Activated CD8-positive, alpha-beta T cell treated with anti-CD3 and anti-CD28 coated beads for 36 hours (primary cell): Measurements from ENCODE around the gene SCFD2. TPM values are rescaled to one million over a fixed set of nuclear protein-coding genes. Genes with fewer than 3 reads are reported as not detected.
"Not testable (repeated sequence)": the region's sequence is repeated elsewhere in the genome, so short reads cannot be mapped to it uniquely, and the experiment has no call there.

ENCODE experiments used
- ATAC-seq: fragments of 200-7000 bp; cut with Tn5 transposase; one replicate; pipeline ENCODE4 v1.10.0; 2021; ENCODE audit warnings: mild to moderate bottlenecking, moderate library complexity
- CTCF ChIA-PET: fragments of 350-600 bp; sonication (Branson Sonifier 250); formaldehyde crosslinking; loops from one replicate; lab custom pipeline; 2021; ENCODE audit warnings: antibody characterized with exemption; lab: Charles Lee
- POLR2A ChIA-PET: fragments of 350-600 bp; sonication (Branson Sonifier 250); formaldehyde crosslinking; loops from one replicate; lab custom pipeline; 2021; ENCODE audit warnings: antibody characterized with exemption; lab: Charles Lee
- DNase-seq: peaks from one replicate; pipeline ENCODE4 v3.0.0-alpha.2; 2020
- H3K27ac Mint-ChIP-seq: one replicate; pipeline ENCODE4 v1.8.0; 2021; ENCODE audit warnings: mild to moderate bottlenecking, mixed read lengths
- H3K27me3 Mint-ChIP-seq: one replicate; pipeline ENCODE4 v1.8.0; 2021; ENCODE audit warnings: mixed read lengths
- H3K36me3 Mint-ChIP-seq: one replicate; pipeline ENCODE4 v1.8.0; 2021; ENCODE audit warnings: low read depth, mixed read lengths
- H3K4me1 Mint-ChIP-seq: one replicate; pipeline ENCODE4 v1.8.0; 2021; ENCODE audit warnings: low read depth, mixed read lengths
- H3K4me3 Mint-ChIP-seq: one replicate; pipeline ENCODE4 v1.8.0; 2021; ENCODE audit warnings: mild to moderate bottlenecking, moderate library complexity, mixed read lengths
- H3K9me3 Mint-ChIP-seq: one replicate; pipeline ENCODE4 v1.8.0; 2021; ENCODE audit warnings: mixed read lengths
- CTCF ChIP-seq: fragments of 200-600 bp; IDR thresholded peaks from one replicate; pipeline ENCODE4 v1.8.0; 2022; ENCODE audit warnings: antibody characterized with exemption, mild to moderate bottlenecking
- intact Hi-C: fragments of 100-400 bp; cut with micrococcal nuclease; formaldehyde crosslinking; loops from one replicate; pipeline ENCODE4 v1.10.0; 2022
- total RNA-seq, 2 experiments: library from RNA; stranded (reverse); gene quantifications; one replicate each; pipeline ENCODE4 v1.2.3, GENCODE V29; 2021

SCFD2 gene
- total RNA-seq, 2 experiments from 2014 or later = 21.4 to 22.1 TPM

GRCh38 chr4:53185869-53186585 is 179.8 kb downstream of the SCFD2 start:
- Mint-ChIP-seq H3K4me3 (no peak overlapping the region), H3K27ac (no peak overlapping the region), H3K36me3 (peaks cover 23% of the 10 kb centered on the region), H3K4me1 (no peaks in the 10 kb centered on the region), H3K9me3 (peaks cover 2% of the 10 kb centered on the region), H3K27me3 (no peaks in the 10 kb centered on the region)
- no peak for DNase-seq
- intact Hi-C loops = no loop called here
- ChIA-PET POLR2A (no interaction called here), CTCF (no interaction called here)
- no peak for ATAC-seq
- TF ChIP-seq CTCF = no peak

DNA sequence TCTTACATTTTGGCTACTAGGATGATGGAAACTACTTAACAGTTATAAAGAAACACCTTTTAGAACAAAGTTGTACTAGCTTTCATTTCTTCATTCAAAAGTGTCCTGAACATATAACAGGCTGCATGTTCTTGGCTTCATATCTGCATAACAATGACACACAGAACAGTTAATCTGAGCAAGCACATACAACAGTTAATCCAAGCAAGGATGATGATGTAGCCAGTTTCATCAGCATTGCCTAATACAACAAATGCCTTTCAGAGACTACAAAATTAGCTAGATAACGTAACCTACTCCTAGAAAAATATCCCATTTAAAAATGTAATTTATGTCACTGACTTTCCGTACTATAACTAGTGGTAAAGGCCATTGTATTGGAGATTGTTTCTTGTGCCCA is 182.1 kb downstream of the SCFD2 start:
- ATAC-seq (no peak), DNase-seq (no peak)
- POLR2A ChIA-PET = no interaction called here
- TF ChIP-seq CTCF = no peak
- intact Hi-C loops = no loop called here
- Mint-ChIP-seq H3K27ac (no peak overlapping the region), H3K36me3 (peaks cover 45% of the 10 kb centered on the region), H3K27me3 (no peaks in the 10 kb centered on the region), H3K9me3 (peaks cover 16% of the 10 kb centered on the region), H3K4me1 (no peaks in the 10 kb centered on the region), H3K4me3 (no peak overlapping the region)
- CTCF ChIA-PET = no interaction called here

DNA sequence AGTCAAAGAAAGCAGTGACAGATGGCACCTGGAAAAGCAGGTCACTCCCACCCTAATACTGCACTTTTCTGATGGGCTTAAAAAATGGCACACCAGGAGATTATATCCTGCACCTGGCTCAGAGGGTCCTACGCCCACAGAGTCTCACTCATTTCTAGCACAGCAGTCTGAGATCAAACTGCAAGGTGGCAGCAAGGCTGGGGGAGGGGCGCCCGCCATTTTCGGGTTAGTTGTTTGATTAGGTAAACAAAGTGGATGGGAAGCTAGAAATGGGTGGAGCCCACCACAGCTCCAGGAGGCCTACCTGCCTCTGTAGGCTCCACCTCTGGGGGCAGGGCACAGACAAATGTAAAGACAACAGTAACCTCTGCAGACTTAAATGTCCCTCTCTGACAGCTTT is 188.1 kb downstream of the SCFD2 start:
- Mint-ChIP-seq H3K9me3 (peaks cover 27% of the 10 kb centered on the region), H3K36me3 (peaks cover 62% of the 10 kb centered on the region), H3K4me1 (peaks cover 18% of the 10 kb centered on the region)
- H3K27me3 Mint-ChIP-seq, DNase-seq, H3K27ac Mint-ChIP-seq, H3K4me3 Mint-ChIP-seq, ATAC-seq, intact Hi-C loops, POLR2A ChIA-PET: not testable (repeated sequence)
- CTCF ChIA-PET = interaction anchor here (1.1 kb wide), 1 partner anchor 163 kb away, joined by 3 read pairs; no protein-coding TSS in a partner anchor

DNA sequence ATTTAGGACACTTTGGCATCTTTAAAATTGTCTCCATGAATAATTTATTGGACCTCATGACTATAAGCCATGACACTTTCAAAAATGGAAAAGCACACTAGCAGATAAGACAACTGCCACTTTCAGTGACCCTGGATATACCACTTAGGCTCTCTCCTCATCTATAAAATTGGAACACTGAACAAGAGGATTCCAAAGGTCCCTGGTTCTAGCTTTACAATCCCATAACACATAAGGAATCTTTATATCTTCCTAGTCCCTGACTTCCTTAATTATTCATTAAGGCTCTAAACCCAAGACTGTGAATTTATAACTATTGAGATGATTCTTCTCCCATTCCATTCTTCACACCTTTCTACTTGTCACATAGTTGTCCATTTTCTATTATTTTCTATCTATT is 190.2 kb downstream of the SCFD2 start:
- no peaks in the 10 kb centered on the region for H3K27me3 Mint-ChIP-seq
- ATAC-seq = no peak
- no peak for DNase-seq
- H3K27ac Mint-ChIP-seq = no peak overlapping the region
- POLR2A ChIA-PET = no interaction called here
- intact Hi-C loops = no loop called here
- no peak for TF ChIP-seq CTCF
- H3K4me3 Mint-ChIP-seq = no peak overlapping the region
- CTCF ChIA-PET = interaction anchor here (0.7 kb wide), 1 partner anchor 1191 kb away, joined by 5 read pairs; no protein-coding TSS in a partner anchor
- peaks cover 27% of the 10 kb centered on the region for H3K9me3 Mint-ChIP-seq
- H3K4me1 Mint-ChIP-seq = peaks cover 18% of the 10 kb centered on the region
- peaks cover 61% of the 10 kb centered on the region for H3K36me3 Mint-ChIP-seq

DNA sequence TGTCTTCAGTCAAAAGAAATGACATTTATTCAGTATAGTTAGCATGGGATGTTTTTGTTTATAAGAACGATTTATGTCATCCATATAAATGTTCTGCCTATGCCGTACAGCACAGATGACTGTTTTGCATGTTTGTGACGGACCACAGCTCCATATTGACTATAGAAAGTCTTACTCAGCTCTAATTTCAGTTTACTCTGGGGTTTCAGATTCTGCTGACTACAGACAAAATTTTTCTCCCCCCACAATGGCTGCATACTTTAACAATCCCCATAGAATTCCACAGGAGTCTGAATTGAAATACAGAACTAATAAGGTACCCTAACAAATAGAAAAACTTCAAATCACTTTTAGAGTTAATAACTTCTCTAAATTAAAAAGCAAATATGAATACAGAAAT is 191.0 kb downstream of the SCFD2 start:
- ChIA-PET POLR2A (no interaction called here), CTCF (no interaction called here)
- Mint-ChIP-seq H3K4me1 (peaks cover 18% of the 10 kb centered on the region), H3K27ac (no peak overlapping the region), H3K4me3 (no peak overlapping the region), H3K27me3 (no peaks in the 10 kb centered on the region), H3K36me3 (peaks cover 58% of the 10 kb centered on the region), H3K9me3 (peaks cover 21% of the 10 kb centered on the region)
- no peak for DNase-seq
- intact Hi-C loops = no loop called here
- no peak for TF ChIP-seq CTCF
- no peak for ATAC-seq
